ENCODE measurements around the gene ATIC. TPM values are rescaled to one million over a fixed set of nuclear protein-coding genes. Genes with fewer than 3 reads are reported as not detected.

Gene ATIC
- total and polyA plus RNA-seq, 2 donors (not counting 1 experiment from before 2014, with no cell fraction given), result 40.3 to 92.7 TPM

DNA sequence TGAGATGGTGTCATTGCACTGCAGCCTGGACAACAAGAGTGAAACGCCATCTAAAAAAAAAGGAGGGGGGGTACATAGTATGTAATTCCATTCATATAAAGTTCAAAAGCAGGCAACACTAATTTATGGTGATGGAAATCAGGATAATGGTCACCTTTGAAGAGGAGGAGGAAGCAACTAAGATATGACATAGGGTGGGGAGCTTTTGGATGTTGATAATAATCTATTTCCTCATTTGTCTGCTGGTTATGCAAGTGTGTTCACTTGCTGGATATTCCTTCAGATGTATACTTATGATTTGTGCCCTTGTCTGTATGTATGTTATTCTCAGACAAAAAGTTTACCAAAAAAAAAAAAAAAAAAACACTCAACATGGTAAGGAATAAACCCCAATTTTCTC lies 28.6 kb upstream of the ATIC start:
- no peak for TF ChIP-seq EZH2 (IDR thresholded peaks at IDR 0.05; ENCODE audit: low read length, missing control alignments)
- TF ChIP-seq, protein P1, sequence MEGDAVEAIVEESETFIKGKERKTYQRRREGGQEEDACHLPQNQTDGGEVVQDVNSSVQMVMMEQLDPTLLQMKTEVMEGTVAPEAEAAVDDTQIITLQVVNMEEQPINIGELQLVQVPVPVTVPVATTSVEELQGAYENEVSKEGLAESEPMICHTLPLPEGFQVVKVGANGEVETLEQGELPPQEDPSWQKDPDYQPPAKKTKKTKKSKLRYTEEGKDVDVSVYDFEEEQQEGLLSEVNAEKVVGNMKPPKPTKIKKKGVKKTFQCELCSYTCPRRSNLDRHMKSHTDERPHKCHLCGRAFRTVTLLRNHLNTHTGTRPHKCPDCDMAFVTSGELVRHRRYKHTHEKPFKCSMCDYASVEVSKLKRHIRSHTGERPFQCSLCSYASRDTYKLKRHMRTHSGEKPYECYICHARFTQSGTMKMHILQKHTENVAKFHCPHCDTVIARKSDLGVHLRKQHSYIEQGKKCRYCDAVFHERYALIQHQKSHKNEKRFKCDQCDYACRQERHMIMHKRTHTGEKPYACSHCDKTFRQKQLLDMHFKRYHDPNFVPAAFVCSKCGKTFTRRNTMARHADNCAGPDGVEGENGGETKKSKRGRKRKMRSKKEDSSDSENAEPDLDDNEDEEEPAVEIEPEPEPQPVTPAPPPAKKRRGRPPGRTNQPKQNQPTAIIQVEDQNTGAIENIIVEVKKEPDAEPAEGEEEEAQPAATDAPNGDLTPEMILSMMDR (conservative IDR thresholded peaks at IDR 0.05 in 1 of 2, IDR thresholded peaks at IDR 0.05 in 1 of 2; ENCODE audit: low read depth in 1 of 2, low read length in 2 of 2), result no peak
- DNase-seq (ENCODE audit: low read depth in 2 of 2), result no peak
- no peak overlapping the region for H2AFZ ChIP-seq (ENCODE audit: low read length)
- H3K27ac ChIP-seq (ENCODE audit: insufficient read depth, low read length), result no peak overlapping the region
- H4K20me1 ChIP-seq (ENCODE audit: control insufficient read depth, extremely low read depth, insufficient read depth, low read length), result no peaks in the 10 kb centered on the region
- H3K27me3 ChIP-seq (ENCODE audit: control insufficient read depth, insufficient read depth, low read length), result no peaks in the 10 kb centered on the region
- H3K36me3 ChIP-seq (ENCODE audit: control insufficient read depth, insufficient read depth, low read length), result no peaks in the 10 kb centered on the region
- no peaks in the 10 kb centered on the region for H3K4me1 ChIP-seq (ENCODE audit: control insufficient read depth, extremely low read depth, insufficient read depth, low read length)
- no peak overlapping the region for H3K4me3 ChIP-seq (replicated peaks in 1 of 4; ENCODE audit: control extremely low read depth in 1 of 4, insufficient read depth in 1 of 4, low read depth in 3 of 4, low read length in 4 of 4)
- H3K9me3 ChIP-seq (ENCODE audit: control insufficient read depth, insufficient read depth, low read depth, low read length), result no peaks in the 10 kb centered on the region
- H3K9ac ChIP-seq (ENCODE audit: insufficient read depth, low read length), result no peak overlapping the region
- no peaks in the 10 kb centered on the region for H3K79me2 ChIP-seq (ENCODE audit: control insufficient read depth, insufficient read depth, low read length)
- H3K4me2 ChIP-seq (ENCODE audit: extremely low read depth, insufficient read depth, low read length), result no peak overlapping the region

DNA sequence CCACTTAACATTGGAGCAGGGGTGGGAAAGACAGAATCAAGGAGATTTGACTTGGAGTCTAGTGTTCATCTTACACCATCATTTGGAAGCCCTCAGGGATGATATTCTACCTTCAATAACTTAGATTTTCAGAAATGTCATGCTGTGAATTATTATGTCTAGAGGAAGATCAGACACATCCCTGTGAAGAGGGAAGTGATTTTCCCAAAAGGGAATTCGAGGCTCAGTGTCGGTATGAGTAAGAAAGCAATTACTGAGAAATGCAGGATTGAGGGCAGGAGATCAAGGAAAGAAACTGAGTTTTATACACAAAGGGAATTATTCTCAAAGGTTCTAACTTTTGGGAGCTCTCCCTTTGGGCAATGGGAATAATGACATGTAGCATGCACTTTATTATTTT lies 25.6 kb upstream of the ATIC start:
- H3K4me1 ChIP-seq (ENCODE audit: control insufficient read depth, extremely low read depth, insufficient read depth, low read length), result no peaks in the 10 kb centered on the region
- H3K36me3 ChIP-seq (ENCODE audit: control insufficient read depth, insufficient read depth, low read length), result no peaks in the 10 kb centered on the region
- H3K9me3 ChIP-seq (ENCODE audit: control insufficient read depth, insufficient read depth, low read depth, low read length), result no peaks in the 10 kb centered on the region
- no peak overlapping the region for H3K4me3 ChIP-seq (replicated peaks in 1 of 4; ENCODE audit: control extremely low read depth in 1 of 4, insufficient read depth in 1 of 4, low read depth in 3 of 4, low read length in 4 of 4)
- no peaks in the 10 kb centered on the region for H3K79me2 ChIP-seq (ENCODE audit: control insufficient read depth, insufficient read depth, low read length)
- H3K27ac ChIP-seq (ENCODE audit: insufficient read depth, low read length), result no peak overlapping the region
- H4K20me1 ChIP-seq (ENCODE audit: control insufficient read depth, extremely low read depth, insufficient read depth, low read length), result no peaks in the 10 kb centered on the region
- no peaks in the 10 kb centered on the region for H3K27me3 ChIP-seq (ENCODE audit: control insufficient read depth, insufficient read depth, low read length)
- no peak for TF ChIP-seq EZH2 (IDR thresholded peaks at IDR 0.05; ENCODE audit: low read length, missing control alignments)
- TF ChIP-seq, protein P1 (conservative IDR thresholded peaks at IDR 0.05 in 1 of 2, IDR thresholded peaks at IDR 0.05 in 1 of 2; ENCODE audit: low read depth in 1 of 2, low read length in 2 of 2), result no peak
- no peak overlapping the region for H2AFZ ChIP-seq (ENCODE audit: low read length)
- no peak overlapping the region for H3K4me2 ChIP-seq (ENCODE audit: extremely low read depth, insufficient read depth, low read length)
- DNase-seq (ENCODE audit: low read depth in 2 of 2), result no peak
- no peak overlapping the region for H3K9ac ChIP-seq (ENCODE audit: insufficient read depth, low read length)

DNA sequence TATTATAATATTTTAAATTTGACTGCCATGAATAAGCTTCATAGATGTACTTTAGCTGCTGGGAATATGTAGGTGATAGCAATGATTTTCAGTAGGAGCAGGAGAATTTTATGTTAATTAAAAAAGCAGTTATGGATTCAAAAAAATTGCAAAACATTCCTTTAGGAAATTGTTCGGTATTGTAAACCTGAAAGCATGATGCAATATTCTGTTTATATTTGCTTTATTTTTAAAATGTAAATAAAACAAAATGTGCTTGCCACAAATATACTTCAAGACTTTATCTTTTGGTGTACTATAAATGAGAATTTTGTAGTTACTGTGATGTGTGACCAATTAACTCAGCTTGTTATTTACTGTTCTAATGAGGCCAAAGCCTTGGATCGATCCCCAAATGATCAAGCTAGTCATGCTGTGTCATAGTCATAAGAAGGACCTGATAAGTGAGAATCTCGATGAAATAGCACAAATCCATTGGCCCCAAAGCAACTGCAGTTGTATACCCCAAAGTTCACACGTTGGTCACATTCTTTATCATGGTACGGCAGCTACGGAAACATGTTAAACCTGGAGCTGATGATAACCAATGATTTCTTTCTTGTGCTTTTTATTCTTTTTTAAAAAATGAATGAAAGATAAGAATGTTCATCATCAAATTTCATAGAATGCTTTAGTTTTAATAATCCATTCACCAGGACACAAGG lies 23.6 kb upstream of the ATIC start:
- H2AFZ ChIP-seq (ENCODE audit: low read length), result no peak overlapping the region
- H3K36me3 ChIP-seq (ENCODE audit: control insufficient read depth, insufficient read depth, low read length), result no peaks in the 10 kb centered on the region
- H3K4me3 ChIP-seq (replicated peaks in 1 of 4; ENCODE audit: control extremely low read depth in 1 of 4, insufficient read depth in 1 of 4, low read depth in 3 of 4, low read length in 4 of 4), result no peak overlapping the region
- no peak for TF ChIP-seq EZH2 (IDR thresholded peaks at IDR 0.05; ENCODE audit: low read length, missing control alignments)
- TF ChIP-seq, protein P1 (conservative IDR thresholded peaks at IDR 0.05 in 1 of 2, IDR thresholded peaks at IDR 0.05 in 1 of 2; ENCODE audit: low read depth in 1 of 2, low read length in 2 of 2), result no peak
- H3K4me1 ChIP-seq (ENCODE audit: control insufficient read depth, extremely low read depth, insufficient read depth, low read length), result no peaks in the 10 kb centered on the region
- H3K27me3 ChIP-seq (ENCODE audit: control insufficient read depth, insufficient read depth, low read length), result no peaks in the 10 kb centered on the region
- H3K9ac ChIP-seq (ENCODE audit: insufficient read depth, low read length), result no peak overlapping the region
- H3K79me2 ChIP-seq (ENCODE audit: control insufficient read depth, insufficient read depth, low read length), result no peaks in the 10 kb centered on the region
- no peak overlapping the region for H3K4me2 ChIP-seq (ENCODE audit: extremely low read depth, insufficient read depth, low read length)
- H3K27ac ChIP-seq (ENCODE audit: insufficient read depth, low read length), result no peak overlapping the region
- no peak for DNase-seq (ENCODE audit: low read depth in 2 of 2)
- no peaks in the 10 kb centered on the region for H3K9me3 ChIP-seq (ENCODE audit: control insufficient read depth, insufficient read depth, low read depth, low read length)
- H4K20me1 ChIP-seq (ENCODE audit: control insufficient read depth, extremely low read depth, insufficient read depth, low read length), result no peaks in the 10 kb centered on the region
